ENCODE data around the gene SMG5.

SMG5 gene

DNA sequence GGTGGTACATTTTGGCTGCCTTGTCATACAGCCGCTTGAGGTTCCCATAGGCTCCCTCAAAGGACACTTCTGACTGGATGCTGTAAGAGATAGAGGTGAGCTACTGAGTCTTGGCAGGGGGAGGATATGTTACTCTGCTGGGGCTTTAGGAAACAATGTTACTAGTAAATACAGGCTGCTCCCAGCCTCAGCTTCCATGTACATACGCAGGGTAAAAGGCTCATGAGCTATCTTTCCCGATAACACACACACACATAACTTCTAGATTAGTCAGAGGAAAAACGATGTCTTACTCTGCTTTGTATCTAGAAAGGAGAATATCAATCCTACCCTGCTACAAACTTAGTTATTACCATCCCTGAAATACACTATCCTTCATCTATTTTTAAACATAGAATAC is 14.3 kb downstream of the SMG5 start:
- no peak for ATAC-seq (replicated peaks)
- H3K4me1 Mint-ChIP-seq (ENCODE audit: low read depth in 2 of 2) = peaks cover 0 to 5% of the 10 kb centered on the region in 2 donors
- no peak overlapping the region for H3K27ac Mint-ChIP-seq
- H3K36me3 Mint-ChIP-seq (ENCODE audit: insufficient read depth) = peaks cover 95% of the 10 kb centered on the region
- H3K4me3 Mint-ChIP-seq = no peak overlapping the region
- no peaks in the 10 kb centered on the region for H3K9me3 Mint-ChIP-seq
- no peaks in the 10 kb centered on the region for H3K27me3 Mint-ChIP-seq
- no peak for DNase-seq

DNA sequence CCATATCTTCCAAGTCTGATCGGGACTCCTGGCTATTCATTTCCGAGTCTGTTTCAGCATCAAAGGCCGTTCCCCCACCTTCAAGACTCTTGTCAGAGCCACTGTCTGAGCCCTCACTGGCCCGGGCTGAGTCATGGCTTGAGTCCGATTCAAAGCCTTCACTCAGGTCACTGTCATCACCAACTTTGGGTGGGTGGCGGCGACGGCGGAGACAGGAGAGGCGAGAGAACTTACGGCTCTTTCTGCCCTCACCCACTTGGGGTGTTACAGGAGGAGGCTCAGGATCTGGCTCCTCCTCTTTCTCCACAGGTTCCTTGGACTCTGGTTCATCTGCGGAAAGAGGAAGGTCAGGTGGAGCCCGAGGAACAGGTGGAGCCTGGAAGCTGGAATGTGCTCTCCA is 16.6 kb downstream of the SMG5 start:
- Mint-ChIP-seq H3K36me3 (ENCODE audit: insufficient read depth) (peaks cover 95% of the 10 kb centered on the region), H3K27ac (no peak overlapping the region), H3K27me3 (no peaks in the 10 kb centered on the region), H3K4me3 (no peak overlapping the region), H3K9me3 (no peaks in the 10 kb centered on the region), H3K4me1 (ENCODE audit: low read depth in 2 of 2) (peaks cover 0 to 5% of the 10 kb centered on the region in 2 donors)
- no peak for ATAC-seq (replicated peaks)
- no peak for DNase-seq

DNA sequence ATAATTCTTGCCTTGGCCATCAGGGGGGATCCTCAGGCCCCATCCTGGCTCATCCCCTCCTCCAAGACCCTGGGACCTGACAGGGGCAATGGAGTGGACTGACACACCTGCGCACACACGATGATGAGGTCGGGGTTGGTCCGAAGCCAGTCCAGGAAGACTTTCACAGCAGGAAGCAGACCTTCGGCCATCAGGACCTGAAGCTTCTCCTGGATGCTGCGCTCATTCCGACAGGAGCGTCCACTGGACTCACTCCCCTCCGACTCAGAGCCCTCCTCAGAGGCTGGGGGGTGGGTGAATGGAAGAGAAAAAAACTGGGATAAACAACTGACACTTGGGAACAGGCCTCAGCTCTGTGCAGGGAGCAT is 19.4 kb downstream of the SMG5 start:
- no peaks in the 10 kb centered on the region for H3K9me3 Mint-ChIP-seq
- H3K4me3 Mint-ChIP-seq = no peak overlapping the region
- no peaks in the 10 kb centered on the region for H3K27me3 Mint-ChIP-seq
- ATAC-seq (replicated peaks) (no peak), DNase-seq (no peak)
- peaks cover 92% of the 10 kb centered on the region for H3K36me3 Mint-ChIP-seq (ENCODE audit: insufficient read depth)
- H3K4me1 Mint-ChIP-seq (ENCODE audit: low read depth in 2 of 2) = peaks cover 0 to 10% of the 10 kb centered on the region in 2 donors
- H3K27ac Mint-ChIP-seq = no peak overlapping the region

DNA sequence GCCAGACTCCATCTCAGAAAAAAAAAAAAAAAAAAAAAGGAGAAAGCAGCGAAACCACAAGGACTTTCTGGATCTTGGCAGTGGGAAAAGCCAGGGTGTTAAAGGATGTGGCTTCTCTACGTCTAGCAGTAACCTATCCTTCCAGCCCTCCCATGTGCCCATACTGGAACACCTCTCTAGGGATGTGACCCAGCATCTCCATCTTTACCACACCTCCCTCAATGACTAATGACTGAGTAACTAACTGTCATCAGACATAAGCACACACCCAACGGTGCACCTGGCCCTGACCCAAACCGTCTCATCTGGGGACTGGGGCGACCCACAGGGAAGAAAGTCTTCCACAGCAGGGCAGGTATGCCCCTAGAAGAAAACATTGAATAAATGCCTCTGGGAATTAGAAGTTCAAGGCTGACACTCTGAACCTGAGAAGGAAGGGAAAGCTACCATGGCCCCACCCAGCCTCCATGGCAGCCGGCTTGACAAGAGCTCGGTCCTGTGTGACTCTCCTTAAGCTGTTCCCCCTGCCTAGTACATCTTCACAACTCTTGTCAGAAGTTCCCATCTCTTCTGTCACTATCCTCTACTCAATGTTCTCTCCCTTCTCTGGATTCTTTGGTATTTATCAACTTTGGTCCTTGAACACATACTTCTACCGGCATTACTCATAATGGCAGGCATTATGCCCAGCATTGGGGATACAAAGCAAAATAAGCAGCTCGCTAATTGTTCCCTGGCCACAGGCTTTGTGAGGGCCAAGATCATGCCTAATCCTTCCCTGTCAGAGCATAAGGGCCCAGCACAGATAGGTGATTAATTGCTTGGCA is 20.0 kb downstream of the SMG5 start:
- Mint-ChIP-seq H3K27ac (no peak overlapping the region), H3K36me3 (ENCODE audit: insufficient read depth) (peaks cover 91% of the 10 kb centered on the region), H3K9me3 (no peaks in the 10 kb centered on the region), H3K27me3 (no peaks in the 10 kb centered on the region), H3K4me3 (no peak overlapping the region), H3K4me1 (ENCODE audit: low read depth in 2 of 2) (peaks cover 0 to 10% of the 10 kb centered on the region in 2 donors)
- no peak for ATAC-seq (replicated peaks)
- DNase-seq = no peak

DNA sequence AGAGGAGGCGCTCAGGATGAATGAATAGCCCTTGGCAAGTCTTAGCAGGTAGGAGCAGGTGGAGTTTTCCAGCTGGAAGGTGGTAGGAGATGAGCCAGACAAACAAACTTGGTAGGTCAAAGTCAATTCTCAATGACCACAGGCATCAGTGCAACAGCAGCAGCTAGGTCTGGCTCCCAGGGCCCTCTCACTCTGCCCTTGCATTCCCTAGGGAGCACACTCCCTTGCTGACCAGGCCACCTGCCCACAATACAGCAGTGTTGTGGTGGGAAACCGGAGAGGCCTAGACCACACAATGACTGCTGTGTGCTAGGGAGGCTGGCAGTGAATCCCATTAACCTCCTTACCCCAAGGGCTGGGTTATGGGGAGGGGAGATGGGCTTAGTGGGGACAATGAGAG is 21.7 kb downstream of the SMG5 start:
- peaks cover 0 to 9% of the 10 kb centered on the region in 2 donors for H3K4me1 Mint-ChIP-seq (ENCODE audit: low read depth in 2 of 2)
- no peaks in the 10 kb centered on the region for H3K27me3 Mint-ChIP-seq
- H3K36me3 Mint-ChIP-seq (ENCODE audit: insufficient read depth) = peaks cover 92% of the 10 kb centered on the region
- no peak for ATAC-seq (replicated peaks)
- DNase-seq = no peak
- no peaks in the 10 kb centered on the region for H3K9me3 Mint-ChIP-seq
- no peak overlapping the region for H3K4me3 Mint-ChIP-seq
- H3K27ac Mint-ChIP-seq = peak overlapping the region; percentile 12 to 89

DNA sequence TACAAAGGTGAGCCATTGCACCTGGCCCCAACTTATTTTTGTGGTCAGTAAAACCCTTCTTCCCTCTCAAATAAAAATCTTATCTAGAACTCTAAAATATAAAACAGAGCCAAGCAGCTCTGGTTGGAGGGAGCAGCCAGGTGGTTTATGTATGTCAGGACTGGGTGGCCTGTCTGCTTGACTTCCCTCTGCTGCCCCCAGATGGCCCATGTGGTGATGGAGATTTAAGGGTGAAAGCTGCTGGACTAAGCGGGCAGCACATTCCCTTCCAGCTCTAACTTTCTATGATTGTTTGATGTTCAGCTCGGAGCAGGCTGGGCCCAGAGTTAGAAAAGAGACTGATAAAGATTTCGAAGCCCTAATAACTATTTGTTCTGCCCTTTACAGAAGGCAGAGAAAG is 22.8 kb downstream of the SMG5 start:
- ATAC-seq (replicated peaks) (no peak), DNase-seq (no peak)
- H3K36me3 Mint-ChIP-seq (ENCODE audit: insufficient read depth) = peaks cover 89% of the 10 kb centered on the region
- H3K4me1 Mint-ChIP-seq (ENCODE audit: low read depth in 2 of 2) = peaks cover 0 to 5% of the 10 kb centered on the region in 2 donors
- H3K27ac Mint-ChIP-seq = peak overlapping the region in 1 of 2 donors; percentile 89
- no peaks in the 10 kb centered on the region for H3K9me3 Mint-ChIP-seq
- no peak overlapping the region for H3K4me3 Mint-ChIP-seq
- no peaks in the 10 kb centered on the region for H3K27me3 Mint-ChIP-seq

DNA sequence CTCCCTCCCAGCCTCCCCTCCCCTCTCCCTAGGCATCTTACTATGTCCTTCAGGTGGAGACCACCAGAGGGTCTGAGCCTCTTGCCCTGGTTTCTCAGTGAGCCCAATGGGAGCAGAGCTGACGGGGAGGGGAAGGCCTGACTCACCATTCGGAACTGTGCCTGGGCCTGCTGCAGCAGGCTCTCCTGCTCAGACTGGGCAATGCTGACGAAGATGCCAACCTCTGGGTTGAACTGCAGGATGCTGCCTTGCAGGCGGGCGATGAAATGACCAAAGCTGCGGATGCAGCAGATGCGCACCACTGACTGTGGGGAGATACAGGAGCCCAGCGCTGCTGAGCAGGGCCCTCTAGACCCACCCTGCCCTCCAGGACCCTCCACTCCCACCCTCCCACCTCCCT is 23.8 kb downstream of the SMG5 start:
- DNase-seq = no peak
- Mint-ChIP-seq H3K36me3 (ENCODE audit: insufficient read depth) (peaks cover 80% of the 10 kb centered on the region), H3K9me3 (no peaks in the 10 kb centered on the region), H3K4me1 (ENCODE audit: low read depth in 2 of 2) (peaks cover 0 to 5% of the 10 kb centered on the region in 2 donors), H3K4me3 (no peak overlapping the region), H3K27ac (no peak overlapping the region), H3K27me3 (no peaks in the 10 kb centered on the region)
- no peak for ATAC-seq (replicated peaks)

DNA sequence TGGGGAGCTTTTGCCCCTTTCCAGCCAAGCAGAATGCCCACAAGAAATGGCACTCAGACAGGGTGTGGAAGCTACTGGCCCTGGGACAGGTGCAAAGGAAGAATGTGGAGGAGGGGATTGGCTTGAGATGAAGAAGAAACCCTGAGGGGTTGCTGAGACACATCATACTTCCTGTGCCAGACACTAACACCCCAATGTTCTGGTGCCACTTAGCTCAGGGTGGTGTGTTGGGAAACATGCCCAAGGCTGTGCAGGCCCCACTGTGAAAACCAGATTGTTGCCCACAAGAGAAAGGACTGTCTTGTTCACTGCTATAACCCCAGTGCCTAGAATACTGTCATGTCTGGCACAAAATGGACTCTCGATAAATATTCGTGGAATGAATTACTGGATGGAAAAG is 24.9 kb downstream of the SMG5 start:
- DNase-seq (no peak), ATAC-seq (replicated peaks) (peak; percentile 22)
- Mint-ChIP-seq H3K4me3 (no peak overlapping the region), H3K27ac (peak overlapping the region in 1 of 2 donors; percentile 35), H3K36me3 (ENCODE audit: insufficient read depth) (peaks cover 77% of the 10 kb centered on the region), H3K27me3 (no peaks in the 10 kb centered on the region), H3K4me1 (ENCODE audit: low read depth in 2 of 2) (peaks cover 0 to 5% of the 10 kb centered on the region in 2 donors), H3K9me3 (no peaks in the 10 kb centered on the region)

DNA sequence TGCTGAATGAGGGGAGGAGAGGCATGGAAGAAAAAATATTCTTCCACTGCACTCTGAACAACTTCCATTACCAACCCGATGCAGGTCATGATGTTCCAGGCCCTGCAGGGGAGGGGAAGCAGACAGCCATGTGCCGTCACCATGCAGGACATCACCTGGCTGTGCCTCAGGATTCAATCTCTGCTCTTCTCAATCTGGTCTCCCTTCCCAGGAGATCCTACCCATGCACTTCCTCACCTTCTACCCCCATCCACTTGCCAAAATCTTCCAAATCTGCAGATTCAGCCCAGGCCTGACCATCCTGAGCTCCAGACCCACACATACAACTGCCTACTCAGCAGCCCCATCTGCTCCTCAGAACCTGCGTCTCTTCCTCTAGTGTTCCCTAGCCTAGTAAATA is 29.0 kb downstream of the SMG5 start:
- ATAC-seq (replicated peaks) = no peak

DNA sequence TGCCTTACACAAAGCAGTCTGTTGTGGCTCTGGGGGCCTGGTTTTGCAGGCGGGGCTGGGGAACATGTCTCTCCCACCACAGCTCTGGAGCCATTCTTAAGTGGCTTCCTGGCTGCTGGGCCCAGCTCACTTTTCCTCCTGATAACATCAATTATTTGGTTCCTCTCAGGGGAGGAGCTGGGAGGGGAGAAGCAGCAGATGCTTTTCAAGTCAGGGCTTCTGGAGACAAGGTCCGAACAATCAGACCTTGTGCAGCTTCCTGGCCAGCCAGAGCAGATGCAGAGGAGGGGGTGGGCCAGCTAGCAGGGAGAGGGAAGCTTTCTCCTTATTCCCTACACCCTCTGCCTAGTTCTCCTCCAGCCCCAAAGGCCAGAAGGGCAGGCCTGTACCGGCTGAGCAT is 31.1 kb downstream of the SMG5 start:
- Mint-ChIP-seq H3K27me3 (no peaks in the 10 kb centered on the region), H3K9me3 (no peaks in the 10 kb centered on the region), H3K27ac (no peak overlapping the region), H3K4me1 (ENCODE audit: low read depth in 2 of 2) (peaks cover 0 to 3% of the 10 kb centered on the region in 2 donors), H3K36me3 (ENCODE audit: insufficient read depth) (peaks cover 45% of the 10 kb centered on the region), H3K4me3 (no peak overlapping the region)
- DNase-seq = no peak
- ATAC-seq (replicated peaks) = no peak

More for the DNA sequence above, 29.0 kb downstream of the SMG5 start:
- peak overlapping the region; percentile 12 to 76 for H3K27ac Mint-ChIP-seq
- DNase-seq = no peak
- no peak overlapping the region for H3K4me3 Mint-ChIP-seq
- H3K4me1 Mint-ChIP-seq (ENCODE audit: low read depth in 2 of 2) = no peaks in the 10 kb centered on the region
- H3K9me3 Mint-ChIP-seq = no peaks in the 10 kb centered on the region
- no peaks in the 10 kb centered on the region for H3K27me3 Mint-ChIP-seq
- peaks cover 57% of the 10 kb centered on the region for H3K36me3 Mint-ChIP-seq (ENCODE audit: insufficient read depth)

DNA sequence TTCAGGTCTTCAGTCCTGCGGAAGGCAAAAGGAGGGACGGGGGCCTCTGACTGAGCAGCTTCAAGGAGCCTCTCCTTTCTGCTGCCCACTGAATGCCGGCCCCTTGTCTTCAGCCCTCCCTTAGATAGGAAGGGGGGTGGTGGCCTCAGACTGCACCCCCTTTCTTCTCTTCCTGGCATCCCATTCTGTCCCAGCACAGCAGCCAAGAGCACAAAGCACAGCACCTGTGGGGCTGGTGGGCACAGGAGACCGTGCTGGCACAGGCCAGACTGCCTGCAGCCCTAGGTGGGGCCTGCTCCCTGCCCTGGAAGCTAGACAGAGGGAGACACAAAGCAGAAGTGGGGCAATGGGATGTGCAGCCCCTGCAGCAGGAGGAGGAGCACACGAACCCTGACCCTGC is 33.0 kb downstream of the SMG5 start:
- peak overlapping the region; percentile 62 to 69 for H3K27ac Mint-ChIP-seq

DNA sequence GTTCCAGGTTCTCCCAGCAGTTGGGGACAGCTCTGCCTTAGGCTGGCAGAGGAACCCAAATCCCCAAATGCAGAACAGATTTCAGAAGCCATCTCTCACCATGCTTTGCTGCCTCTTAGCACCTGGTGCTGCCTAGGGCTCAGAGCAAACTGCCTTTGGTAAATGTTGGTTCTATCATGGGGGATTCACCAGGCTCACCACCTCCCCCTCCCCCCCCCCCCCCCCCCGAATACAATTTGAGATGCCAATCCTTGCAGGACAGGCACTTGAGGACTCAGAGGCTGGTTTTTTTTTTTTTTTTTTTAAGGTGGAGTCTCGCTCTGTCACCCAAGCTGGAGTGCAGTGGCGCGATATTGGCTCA is 34.3 kb downstream of the SMG5 start:
- DNase-seq (no peak), ATAC-seq (replicated peaks) (no peak)
- Mint-ChIP-seq H3K27me3 (no peaks in the 10 kb centered on the region), H3K36me3 (ENCODE audit: insufficient read depth) (peaks cover 46% of the 10 kb centered on the region), H3K27ac (peak overlapping the region in 1 of 2 donors; percentile 80), H3K4me3 (peak overlapping the region in 1 of 2 donors; percentile 19), H3K4me1 (ENCODE audit: low read depth in 2 of 2) (peaks cover 15 to 18% of the 10 kb centered on the region in 2 donors), H3K9me3 (no peaks in the 10 kb centered on the region)

More for the DNA sequence above, 33.0 kb downstream of the SMG5 start:
- no peaks in the 10 kb centered on the region for H3K9me3 Mint-ChIP-seq
- peaks cover 44% of the 10 kb centered on the region for H3K36me3 Mint-ChIP-seq (ENCODE audit: insufficient read depth)
- DNase-seq (no peak), ATAC-seq (replicated peaks) (no peak)
- H3K4me3 Mint-ChIP-seq = no peak overlapping the region
- no peaks in the 10 kb centered on the region for H3K27me3 Mint-ChIP-seq
- H3K4me1 Mint-ChIP-seq (ENCODE audit: low read depth in 2 of 2) = peaks cover 14% of the 10 kb centered on the region in 2 donors

DNA sequence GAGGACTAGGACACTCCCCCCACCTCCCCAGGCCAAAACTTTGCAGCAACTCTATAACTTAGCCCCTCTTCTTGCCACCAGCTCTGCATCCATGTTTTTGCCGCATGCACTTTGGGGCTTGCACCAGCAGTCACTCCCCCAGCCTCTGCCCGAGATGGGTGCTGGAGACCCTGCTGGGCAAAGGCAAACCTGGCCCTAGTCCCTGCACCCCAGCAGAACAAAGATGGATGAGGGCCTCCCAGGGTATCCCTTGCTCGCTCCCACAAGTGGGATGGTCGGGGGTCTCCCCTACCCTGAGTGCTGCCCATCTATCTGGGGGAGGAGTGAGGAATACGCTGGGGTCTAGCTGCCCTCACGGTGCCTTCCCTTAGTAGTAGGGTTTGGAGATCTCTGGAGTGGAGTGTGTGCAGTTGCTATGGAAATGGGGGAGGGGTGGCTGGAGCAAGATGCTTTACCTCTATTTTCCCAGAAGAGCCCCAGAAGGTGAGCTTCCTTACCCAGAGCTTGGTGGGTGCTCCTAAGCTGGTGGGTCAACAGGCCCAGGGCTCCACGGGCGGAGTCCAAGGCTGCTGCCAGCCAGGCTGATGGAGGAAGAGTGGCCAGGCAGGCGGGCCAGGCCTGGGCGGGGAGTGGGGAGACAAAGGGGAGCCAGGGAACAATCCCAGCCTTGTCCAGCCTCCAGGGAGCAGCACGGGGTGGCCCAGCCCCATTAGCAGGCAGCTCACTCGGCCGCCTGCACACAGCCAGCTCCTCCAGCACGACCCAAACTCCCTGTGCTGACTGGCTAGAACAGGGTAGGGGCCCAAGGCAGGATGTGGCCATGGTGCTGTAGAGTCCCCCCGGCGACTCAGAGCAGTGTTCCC is 34.9 kb downstream of the SMG5 start, which contains the start of gene PAQR6:
Gene PAQR6 (minus strand): TSS at position 597 of the 863 bp plus-strand sequence. CDS start 1,325 bp downstream, outside the sequence.
- Mint-ChIP-seq H3K4me3 (peak within 1 kb of the TSS in 1 of 2 donors; percentile 41), H3K27me3 (no peaks in the 10 kb centered on the region), H3K9me3 (no peaks in the 10 kb centered on the region), H3K27ac (peak within 1 kb of the TSS; percentile 60 to 80), H3K36me3 (ENCODE audit: insufficient read depth) (peaks cover 41% of the 10 kb centered on the region), H3K4me1 (ENCODE audit: low read depth in 2 of 2) (peaks cover 15 to 18% of the 10 kb centered on the region in 2 donors)
- DNase-seq (no peak), ATAC-seq (replicated peaks) (no peak)

Measured in effector memory CD8-positive, alpha-beta T cell (primary cell).